Heart left ventricle (tissue), 16 donors: ENCODE results near the gene KCNK1. TPM values are rescaled to one million over a fixed set of nuclear protein-coding genes. Genes with fewer than 3 reads are reported as not detected.

ENCODE experiments used
- ATAC-seq, 4 donors: fragments of 200-7000 bp; cut with Tn5 transposase; one replicate each; pipeline ENCODE4 v1.9.1; 2020 to 2022; ENCODE audit warnings: moderate library complexity in 4 of 4, mild to moderate bottlenecking in 3 of 4, moderate number of reproducible peaks in 1 of 4
- DNase-seq, 5 donors: peaks; one replicate each; pipeline ENCODE4 v3.0.0-alpha.2; 2020
- H3K27ac ChIP-seq, 12 donors: fragments of 200-600 bp; sonication (generic) in 4 of 12; one replicate each; pipeline versions ENCODE4 v1.5.0 to v1.8.0; 2016 to 2022; ENCODE audit warnings: mild to moderate bottlenecking in 2 of 12
- H3K27me3 ChIP-seq, 9 donors: fragments of 200-600 bp; sonication (generic) in 2 of 9; one replicate each; pipeline versions ENCODE4 v1.5.1 to v1.8.0; 2016 to 2022; ENCODE audit warnings: mild to moderate bottlenecking in 3 of 9
- H3K36me3 ChIP-seq, 9 donors: fragments of 200-600 bp; sonication (generic) in 2 of 9; one replicate each; pipeline versions ENCODE4 v1.5.0 to v1.8.0; 2018 to 2022; ENCODE audit warnings: mild to moderate bottlenecking in 2 of 9
- H3K4me1 ChIP-seq, 12 donors: fragments of 200-600 bp; sonication (generic) in 4 of 12; one replicate each; pipeline versions ENCODE4 v1.5.0 to v1.8.0; 2016 to 2022; ENCODE audit warnings: mild to moderate bottlenecking in 3 of 12
- H3K4me3 ChIP-seq, 12 donors: fragments of 200-600 bp; sonication (generic) in 4 of 12; one replicate each; pipeline versions ENCODE4 v1.5.0 to v1.8.0; 2017 to 2022; ENCODE audit warnings: mild to moderate bottlenecking in 9 of 12, moderate library complexity in 4 of 12
- H3K9me3 ChIP-seq, 12 donors: fragments of 200-600 bp; sonication (generic) in 4 of 12; one replicate each; pipeline versions ENCODE4 v1.5.0 to v1.8.0; 2016 to 2022; ENCODE audit warnings: mild to moderate bottlenecking in 1 of 12
- POLR2A ChIP-seq, 2 donors: fragments of 450-650 bp; IDR thresholded peaks; one replicate each; pipeline ENCODE4 v1.6.1; 2017; ENCODE audit warnings: antibody characterized with exemption in 2 of 2, mild to moderate bottlenecking in 2 of 2, moderate library complexity in 2 of 2
- WGBS, 4 donors: extraction: QIAGEN DNeasy Blood & Tissue Kit in 2 of 4; methylation state at CpG; one replicate each; pipeline versions ENCODE4 v1.1.5 to v1.1.7; 2013 to 2018; 5-methylcytosine and 5-hydroxymethylcytosine counted together
- intact Hi-C, 10 donors: fragments of 100-400 bp; cut with DNase I; formaldehyde crosslinking; loops; one replicate each; pipeline versions ENCODE4 v1.11.1 to v1.14.2; 2022
- polyA plus RNA-seq, 2 donors: library from polyadenylated mRNA; stranded (reverse); fragments of 200-250 nt; gene quantifications; one replicate each; pipeline ENCODE4 v1.2.3, GENCODE V29; 2013
- total RNA-seq, 9 donors: library from RNA; depleted of rRNA in 2 of 9; stranded (reverse); fragments of >200 nt in 2 of 9; fragmentation: NEBNext Ultra II Directional in 3 of 9; extraction: Animal tissue kit (Norgen Biotek cat#: 25700) in 3 of 9; gene quantifications; one replicate each; pipeline versions ENCODE4 v1.1.0 to v1.2.4, GENCODE V29; 2016 to 2023
- TF ChIP-seq, protein P1 (sequence below), 12 donors: fragments of 200-600 bp; sonication (generic) in 4 of 12; IDR thresholded peaks; one replicate each; pipeline versions ENCODE4 v1.5.0 to v1.8.0; 2018 to 2022; ENCODE audit warnings: antibody characterized with exemption in 12 of 12, mild to moderate bottlenecking in 5 of 12
- donor health status: ischemic (EF 13 %, LVEDD 7.1; RV severe dilation, severe dysfunction).
- donor health status: healthy with polysubstance abuse.
- donor health status: DM: no; HTN: yes; CAD: no.
- donor health status: DM: no; HTN: no; CAD: no.
- donor health status: ischemic (EF 25% LVEDD 6.9; RV normal size, moderate dysfunction).
- donor health status: ischemic (EF 25% LVEDD 5.7; RV mildly dilated, moderate dysfunction).
- donor health status: healthy.
- donor health status: DM: yes; HTN: yes; CAD: no.
- donor health status: ischemic (EF 35%, LVEDD 5.7; RV mildly dilated, moderate dysfunction).
- donor health status: nonischemic (EF 11% LVEDD 7.7; RV severe dilation, severe dysfunction).
- donor health status: DM: yes; HTN: yes; CAD: no.
- donor health status: PGD.
- donor health status: ischemic (EF 29% LVEDD 5.4; RV normal size, mild dysfunction).
- donor health status: nonischemic (EF 23%, LVEDD 6.1; RV moderate dilation, normal function).

Gene KCNK1
- total and polyA plus RNA-seq, 11 donors = 5.9 to 28.3 (median 10.5) TPM

- H3K9me3 ChIP-seq = no peaks in the 10 kb centered on the region
Measured at GRCh38 chr1:233662575-233663304, 48.8 kb downstream of the KCNK1 start.

DNA sequence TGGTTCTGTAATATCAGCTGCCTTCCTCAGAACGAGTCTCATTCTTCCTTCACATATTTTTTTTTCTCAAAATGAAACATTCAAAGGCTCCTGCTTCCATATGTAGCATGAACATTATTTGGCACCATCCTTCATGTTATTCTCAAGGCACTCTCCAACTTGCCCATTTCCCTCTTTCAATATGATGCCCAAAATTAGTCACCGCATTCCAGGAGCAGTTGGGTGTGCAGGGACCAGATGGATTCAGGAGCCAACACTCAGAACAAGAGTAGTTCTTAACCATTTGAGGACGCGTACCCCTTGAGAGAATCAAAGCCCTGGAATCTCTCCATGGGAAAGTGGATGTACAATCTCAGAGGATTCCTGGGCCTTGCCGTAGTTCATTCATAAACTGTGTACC lies 50.3 kb downstream of the KCNK1 start:
- peak overlapping the region in 11 of 12 donors; percentile 45 to 90 (median 71) for H3K27ac ChIP-seq
- intact Hi-C loops = loop anchor here in 2 of 10 donors (2.0 kb wide), 2 partner anchors 49 to 59 kb away; partner anchors contain the start of gene KCNK1 (in 1 of the 2)

More at GRCh38 chr1:233662575-233663304, 48.8 kb downstream of the KCNK1 start:
- intact Hi-C loops = no loop called here
- H3K27ac ChIP-seq = peak overlapping the region in 2 of 12 donors; percentile 66 to 74
- peaks cover 0 to 21% (median 4%) of the 10 kb centered on the region in 12 donors for H3K4me1 ChIP-seq
- WGBS, 4 donors = 92 to 94% (median 93%) methylated on average over 8 of the region's 8 CpGs
- DNase-seq (no peak), ATAC-seq (no peak)
- H3K36me3 ChIP-seq = no peaks in the 10 kb centered on the region
- no peaks in the 10 kb centered on the region for H3K27me3 ChIP-seq
- H3K4me3 ChIP-seq = no peak overlapping the region
- no peak for TF ChIP-seq POLR2A (IDR thresholded peaks at IDR 0.05)
- TF ChIP-seq, protein P1, sequence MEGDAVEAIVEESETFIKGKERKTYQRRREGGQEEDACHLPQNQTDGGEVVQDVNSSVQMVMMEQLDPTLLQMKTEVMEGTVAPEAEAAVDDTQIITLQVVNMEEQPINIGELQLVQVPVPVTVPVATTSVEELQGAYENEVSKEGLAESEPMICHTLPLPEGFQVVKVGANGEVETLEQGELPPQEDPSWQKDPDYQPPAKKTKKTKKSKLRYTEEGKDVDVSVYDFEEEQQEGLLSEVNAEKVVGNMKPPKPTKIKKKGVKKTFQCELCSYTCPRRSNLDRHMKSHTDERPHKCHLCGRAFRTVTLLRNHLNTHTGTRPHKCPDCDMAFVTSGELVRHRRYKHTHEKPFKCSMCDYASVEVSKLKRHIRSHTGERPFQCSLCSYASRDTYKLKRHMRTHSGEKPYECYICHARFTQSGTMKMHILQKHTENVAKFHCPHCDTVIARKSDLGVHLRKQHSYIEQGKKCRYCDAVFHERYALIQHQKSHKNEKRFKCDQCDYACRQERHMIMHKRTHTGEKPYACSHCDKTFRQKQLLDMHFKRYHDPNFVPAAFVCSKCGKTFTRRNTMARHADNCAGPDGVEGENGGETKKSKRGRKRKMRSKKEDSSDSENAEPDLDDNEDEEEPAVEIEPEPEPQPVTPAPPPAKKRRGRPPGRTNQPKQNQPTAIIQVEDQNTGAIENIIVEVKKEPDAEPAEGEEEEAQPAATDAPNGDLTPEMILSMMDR (IDR thresholded peaks at IDR 0.05) = no peak

DNA sequence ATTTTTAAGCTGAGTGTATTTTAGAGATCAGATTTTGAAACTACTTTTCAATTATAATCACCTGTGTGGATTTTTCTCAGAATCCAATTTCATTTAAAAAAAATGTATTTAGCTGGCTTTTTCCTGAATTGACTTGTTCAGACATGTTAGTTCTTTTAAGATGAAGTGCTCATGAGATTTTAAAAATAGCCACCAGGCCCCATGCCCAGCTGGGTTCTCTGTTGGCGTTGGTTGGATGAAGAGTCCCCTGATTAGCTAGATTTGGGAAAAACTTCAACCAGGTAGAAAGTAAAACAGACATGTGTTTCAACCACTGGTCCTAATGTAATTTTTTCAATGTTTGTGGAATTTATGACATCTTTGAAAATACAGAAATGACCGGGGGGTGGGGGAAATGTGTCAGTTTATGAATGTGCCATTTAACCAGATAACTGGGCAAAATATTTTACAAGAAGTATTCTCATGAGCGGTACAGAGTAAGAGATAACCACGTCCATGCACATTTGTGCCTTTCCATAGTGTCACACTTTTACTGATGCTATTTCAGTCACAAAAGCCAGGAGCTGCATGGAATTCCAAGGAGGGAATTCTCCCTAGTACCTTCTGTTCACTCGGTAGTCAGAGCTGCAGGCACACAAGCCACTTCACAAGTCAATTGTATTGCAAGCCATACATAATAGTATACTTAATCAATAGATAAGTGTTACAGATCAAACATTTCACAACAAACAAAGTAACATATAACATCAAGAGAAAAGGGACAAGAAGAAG lies 51.1 kb downstream of the KCNK1 start:
- H3K4me3 ChIP-seq = no peak overlapping the region
- no peaks in the 10 kb centered on the region for H3K27me3 ChIP-seq
- H3K27ac ChIP-seq = peak overlapping the region; percentile 45 to 90 (median 70)
- no peaks in the 10 kb centered on the region for H3K36me3 ChIP-seq
- intact Hi-C loops = loop anchor here in 2 of 10 donors (2.0 to 5.0 kb wide), 3 partner anchors 50 to 58 kb away; partner anchors contain the start of gene KCNK1 (in 1 of the 2)
- DNase-seq (no peak), ATAC-seq (peak; percentile 27 to 42 (median 34))
- no peak for TF ChIP-seq POLR2A (IDR thresholded peaks at IDR 0.05)
- TF ChIP-seq, protein P1 (IDR thresholded peaks at IDR 0.05) = no peak
- H3K4me1 ChIP-seq = peaks cover 0 to 39% (median 4%) of the 10 kb centered on the region in 12 donors
- WGBS, 4 donors = 52 to 66% (median 62%) methylated on average over 5 of the region's 5 CpGs
- H3K9me3 ChIP-seq = no peaks in the 10 kb centered on the region

More for the DNA sequence above, 50.3 kb downstream of the KCNK1 start:
- Histone ChIP-seq H3K36me3 (no peaks in the 10 kb centered on the region), H3K9me3 (no peaks in the 10 kb centered on the region), H3K4me3 (no peak overlapping the region), H3K27me3 (no peaks in the 10 kb centered on the region), H3K4me1 (peaks cover 0 to 31% (median 4%) of the 10 kb centered on the region in 12 donors)
- DNase-seq (no peak), ATAC-seq (no peak)
- WGBS, 4 donors = 81 to 93% (median 85%) methylated on average over 5 of the region's 5 CpGs
- TF ChIP-seq, protein P1 (IDR thresholded peaks at IDR 0.05) = no peak
- no peak for TF ChIP-seq POLR2A (IDR thresholded peaks at IDR 0.05)
